Stimulated activated CD8-positive, alpha-beta memory T cell treated with anti-CD3 and anti-CD28 coated beads, Interleukin-15, amount 100 ng/mL, for 1 hour (primary cell): Measurements from ENCODE around the gene METAP1.
"Not testable (repeated sequence)": the region's sequence is repeated elsewhere in the genome, so short reads cannot be mapped to it uniquely, and the experiment has no call there.

ENCODE experiments used
- DNase-seq: peaks from one replicate; pipeline ENCODE4 v3.0.0-alpha.2; 2020; ENCODE audit warnings: low read depth

The METAP1 gene

DNA sequence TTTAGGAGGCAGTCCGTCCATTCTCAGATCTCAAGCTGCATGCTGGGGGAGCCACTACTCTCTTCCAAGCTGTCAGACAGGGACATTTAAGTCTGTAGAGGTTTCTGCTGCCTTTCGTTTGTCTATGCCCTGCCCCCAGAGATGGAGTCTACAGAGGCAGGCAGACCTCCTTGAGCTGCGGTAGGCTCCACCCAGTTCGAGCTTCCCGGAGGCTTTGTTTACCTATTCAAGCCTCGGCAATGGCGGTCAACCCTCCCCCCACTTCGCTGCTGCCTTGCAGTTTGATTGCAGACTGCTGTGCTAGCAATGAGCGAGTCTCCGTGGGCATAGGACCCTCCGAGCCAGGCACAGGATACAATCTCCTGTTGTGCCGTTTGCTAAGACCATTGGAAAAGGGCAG, 103.8 kb downstream of the METAP1 start:
- DNase-seq = no peak

DNA sequence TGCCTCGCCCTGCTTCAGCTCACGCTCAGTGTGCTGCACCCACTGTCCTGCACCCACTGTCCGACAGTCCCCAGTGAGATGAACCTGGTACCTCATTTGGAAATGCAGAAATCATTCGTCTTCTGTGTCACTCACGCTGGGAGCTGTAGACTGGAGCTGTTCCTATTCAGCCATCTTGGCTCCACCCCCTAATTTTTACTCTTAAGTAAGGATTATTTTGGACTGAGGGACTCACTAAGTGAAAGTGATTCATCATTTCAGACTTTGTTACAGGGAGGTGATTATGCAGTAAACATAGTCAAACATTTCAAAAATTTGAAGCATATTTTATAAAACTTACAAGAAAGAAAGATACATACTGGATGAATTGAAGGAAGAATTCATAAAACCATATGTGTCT, 104.3 kb downstream of the METAP1 start:
- not testable (repeated sequence) for DNase-seq

DNA sequence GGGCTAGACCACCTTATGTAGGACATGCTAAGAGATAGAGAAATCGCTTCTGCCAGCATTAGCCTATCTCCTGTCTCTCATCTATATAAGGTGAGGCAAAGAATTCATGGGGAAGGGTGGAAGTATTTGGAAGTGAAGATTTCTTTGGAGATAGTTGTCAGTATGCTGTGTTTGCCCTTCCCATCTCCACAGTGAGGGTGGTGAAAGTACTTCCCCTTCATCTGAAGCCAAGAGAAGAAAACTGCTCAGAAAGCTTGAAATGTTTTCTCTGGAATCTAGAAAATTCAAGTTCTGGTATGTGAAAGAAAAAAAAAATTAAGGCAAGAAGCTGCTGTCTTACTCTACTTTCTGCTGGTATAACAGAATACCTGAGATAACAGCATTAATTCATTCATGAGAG, 105.4 kb downstream of the METAP1 start:
- DNase-seq = no peak

DNA sequence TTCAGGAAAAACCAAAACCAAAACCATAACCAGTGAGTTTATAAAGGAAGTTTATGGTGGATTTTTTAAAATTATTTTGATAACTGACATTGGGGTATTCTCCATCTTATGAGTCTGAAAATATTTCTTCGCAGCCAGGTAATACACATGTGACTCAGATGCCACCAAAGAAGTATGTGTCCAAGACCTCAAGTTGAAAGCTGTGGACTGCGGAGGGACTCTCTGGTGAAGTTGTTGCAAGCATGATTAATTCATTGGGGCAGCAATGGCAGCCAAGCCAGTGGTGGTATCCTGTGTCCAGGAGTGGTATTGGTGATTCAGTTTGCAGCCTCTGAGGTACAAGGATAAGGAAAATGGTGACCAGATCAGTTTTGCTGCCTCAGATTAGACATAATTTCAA, 107.1 kb downstream of the METAP1 start:
- DNase-seq = no peak

DNA sequence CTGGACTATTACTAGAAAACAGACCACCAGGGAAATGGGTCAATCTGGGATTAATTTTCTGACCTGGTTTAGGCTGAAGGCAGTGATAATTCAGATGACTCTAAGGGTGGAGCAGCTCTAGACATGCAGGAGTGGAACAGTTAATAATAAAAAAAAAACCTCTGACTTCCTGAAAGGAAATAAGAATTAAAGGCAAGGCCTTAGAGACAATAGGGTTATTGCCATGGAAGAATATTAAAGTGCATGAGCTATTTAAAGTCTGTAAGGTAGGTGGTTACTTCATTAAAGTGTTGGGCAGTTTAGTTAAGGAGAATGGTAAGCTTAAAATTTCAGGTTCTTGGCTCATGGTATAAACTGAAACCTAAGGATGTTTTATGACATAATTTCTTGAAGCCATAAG, 107.6 kb downstream of the METAP1 start:
- no peak for DNase-seq

DNA sequence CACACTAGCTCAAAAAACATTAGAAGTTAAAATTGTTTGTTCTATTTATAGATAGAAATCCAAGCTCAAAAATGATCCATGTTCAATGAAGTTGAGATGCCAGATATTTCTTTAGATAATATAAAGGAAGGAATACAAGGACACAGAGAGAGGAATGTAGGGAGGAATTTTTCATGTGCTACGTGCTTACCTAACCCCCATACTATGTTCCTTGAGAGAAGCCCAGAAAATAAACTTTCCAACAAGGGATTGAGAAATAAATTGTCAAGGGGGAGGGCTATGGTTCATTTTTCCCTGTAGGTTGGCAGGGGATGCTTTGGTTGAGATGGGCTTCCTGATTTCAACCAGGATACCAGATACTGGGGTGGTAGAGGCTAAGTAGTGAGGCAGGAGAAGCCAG, 108.6 kb downstream of the METAP1 start:
- no peak for DNase-seq

DNA sequence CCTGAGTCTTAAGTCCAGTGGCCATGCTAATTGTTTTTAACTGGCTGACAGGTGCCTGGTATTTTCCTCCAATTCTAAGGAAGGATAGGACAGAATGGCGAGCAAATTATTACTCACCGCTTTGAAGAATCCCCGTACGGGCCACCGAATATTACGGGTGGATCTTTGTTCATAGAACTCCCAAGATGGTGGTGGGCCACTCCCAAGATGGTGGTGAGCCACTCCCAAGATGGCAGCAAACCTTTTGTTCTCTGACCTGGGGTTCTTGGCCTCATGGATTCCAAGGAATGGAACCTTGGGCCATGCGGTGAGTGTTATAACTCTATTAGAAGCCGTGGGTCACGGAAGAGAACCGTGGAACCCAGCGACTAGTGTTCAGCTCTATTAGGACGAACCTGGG, 113.8 kb downstream of the METAP1 start:
- not testable (repeated sequence) for DNase-seq
